ENCODE results near the gene MGMT.

GRCh38 chr10:129681856-129682255 is 214.8 kb downstream of the MGMT start:
- TF ChIP-seq POLR2A (IDR thresholded peaks at IDR 0.05; ENCODE audit: low read depth) (no peak), CTCF (IDR thresholded peaks at IDR 0.05) (no peak), EP300 (IDR thresholded peaks at IDR 0.05) (no peak)
